ENCODE measurements around the gene SMYD4.
"Not testable (repeated sequence)": the region's sequence is repeated elsewhere in the genome, so short reads cannot be mapped to it uniquely, and the experiment has no call there.

Gene SMYD4

GRCh38 chr17:1829592-1830257, at the start of gene SMYD4, which contains the start of gene RPA1:
Gene SMYD4 (minus strand): TSS chr17:1829902. CDS start chr17:1827994, 1,908 bp downstream.
Gene RPA1 (plus strand): TSS chr17:1830005. CDS start chr17:1830094, 89 bp downstream.
- peak; percentile 91 for DNase-seq (ENCODE audit: low spot score)

- no peak for DNase-seq (ENCODE audit: low spot score)
These were observed 48.9 kb upstream of the SMYD4 start for GRCh38 chr17:1878419-1879121.

GRCh38 chr17:1875597-1875996, 45.9 kb upstream of the SMYD4 start:
- DNase-seq (ENCODE audit: low spot score): no peak

GRCh38 chr17:1873418-1873817, 43.7 kb upstream of the SMYD4 start:
- DNase-seq (ENCODE audit: low spot score): no peak

- no peak for DNase-seq (ENCODE audit: low spot score)
These were observed 43.3 kb upstream of the SMYD4 start for GRCh38 chr17:1872976-1873375.

- no peak for DNase-seq (ENCODE audit: low spot score)
These were observed 42.6 kb upstream of the SMYD4 start for GRCh38 chr17:1872254-1872653.

GRCh38 chr17:1871756-1872155, 42.1 kb upstream of the SMYD4 start:
- DNase-seq (ENCODE audit: low spot score): no peak

GRCh38 chr17:1870592-1870991, 40.9 kb upstream of the SMYD4 start:
- no peak for DNase-seq (ENCODE audit: low spot score)

GRCh38 chr17:1868090-1868489, 38.4 kb upstream of the SMYD4 start:
- no peak for DNase-seq (ENCODE audit: low spot score)

- no peak for DNase-seq (ENCODE audit: low spot score)
These were observed 37.6 kb upstream of the SMYD4 start for GRCh38 chr17:1867307-1867706.

GRCh38 chr17:1865252-1866037, 35.7 kb upstream of the SMYD4 start:
- DNase-seq (ENCODE audit: low spot score): peak; percentile 31

GRCh38 chr17:1861391-1862010, 31.8 kb upstream of the SMYD4 start:
- no peak for DNase-seq (ENCODE audit: low spot score)

- no peak for DNase-seq (ENCODE audit: low spot score)
These were observed 31.3 kb upstream of the SMYD4 start for GRCh38 chr17:1860978-1861377.

GRCh38 chr17:1856462-1856861, 26.8 kb upstream of the SMYD4 start:
- DNase-seq (ENCODE audit: low spot score): not testable (repeated sequence)

- no peak for DNase-seq (ENCODE audit: low spot score)
These were observed 24.0 kb upstream of the SMYD4 start for GRCh38 chr17:1853698-1854097.

- DNase-seq (ENCODE audit: low spot score): no peak
These were observed 22.6 kb upstream of the SMYD4 start for GRCh38 chr17:1852327-1852726.

- DNase-seq (ENCODE audit: low spot score): no peak
These were observed 17.5 kb upstream of the SMYD4 start for GRCh38 chr17:1847191-1847590.

GRCh38 chr17:1843947-1844346, 14.2 kb upstream of the SMYD4 start:
- no peak for DNase-seq (ENCODE audit: low spot score)

- DNase-seq (ENCODE audit: low spot score): no peak
These were observed 9.8 kb upstream of the SMYD4 start for GRCh38 chr17:1839516-1839915.

- DNase-seq (ENCODE audit: low spot score): no peak
These were observed 4.9 kb upstream of the SMYD4 start for GRCh38 chr17:1834380-1835149.

- DNase-seq (ENCODE audit: low spot score): peak; percentile 2
These were observed 586 bp upstream of the SMYD4 start for GRCh38 chr17:1830288-1830687.

GRCh38 chr17:1829216-1829591, 498 bp downstream of the SMYD4 start:
- no peak for DNase-seq (ENCODE audit: low spot score)

Measured in LoVo (cell line).